CD4-positive, alpha-beta T cell (primary cell): Measurements from ENCODE around the gene RNU6-1. TPM values are rescaled to one million over a fixed set of nuclear protein-coding genes. Genes with fewer than 3 reads are reported as not detected.

Experiments
- ATAC-seq: fragments of 200-7000 bp; cut with Tn5 transposase; one replicate; pipeline ENCODE4 v1.10.0; 2022; ENCODE audit warnings: mild to moderate bottlenecking; ENCODE audit not compliant: poor library complexity
- CTCF ChIA-PET: fragments of 350-600 bp; sonication (Branson Sonifier 250); formaldehyde crosslinking; loops from one replicate; lab custom pipeline; 2021; ENCODE audit warnings: antibody characterized with exemption, inconsistent platforms; lab: Charles Lee
- POLR2A ChIA-PET: fragments of 350-600 bp; sonication (Branson Sonifier 250); formaldehyde crosslinking; loops from one replicate; lab custom pipeline; 2021; ENCODE audit warnings: antibody characterized with exemption, inconsistent platforms; lab: Charles Lee
- DNase-seq, 14 experiments: peaks; one replicate each; pipeline ENCODE4 v3.0.0-alpha.2; 2013 to 2020; ENCODE audit warnings: mixed read lengths in 2 of 14
- H3K27ac ChIP-seq, 2 donors: one replicate each; pipeline versions ENCODE4 v1.5.1 to v1.7.0; 2013; ENCODE audit warnings: low read length in 2 of 2, low read depth in 1 of 2, mild to moderate bottlenecking in 1 of 2
- H3K27me3 ChIP-seq, 2 experiments: 1 replicate in 1 of 2; 2 replicates in 1 of 2; pipeline versions ENCODE4 v1.6.1 to v1.7.0; 2013; ENCODE audit warnings: low read length in 2 of 2, control low read depth in 1 of 2, mild to moderate bottlenecking in 1 of 2, moderate library complexity in 1 of 2; ENCODE audit not compliant: insufficient read depth in 2 of 2, control insufficient read depth in 1 of 2
- H3K36me3 ChIP-seq: one replicate; pipeline ENCODE4 v1.6.1; 2013; ENCODE audit warnings: low read length, control low read depth; ENCODE audit not compliant: insufficient read depth
- H3K4me1 ChIP-seq: one replicate; pipeline ENCODE4 v1.6.1; 2013; ENCODE audit warnings: low read length, control low read depth; ENCODE audit not compliant: insufficient read depth
- H3K4me3 ChIP-seq: one replicate; pipeline ENCODE4 v1.5.1; 2013; ENCODE audit warnings: mild to moderate bottlenecking, low read length, moderate library complexity
- H3K9me3 ChIP-seq, 2 experiments: 1 replicate in 1 of 2; 2 replicates in 1 of 2; pipeline versions ENCODE4 v1.6.1 to v1.7.0; 2013; ENCODE audit warnings: low read length in 2 of 2, mild to moderate bottlenecking in 2 of 2, control low read depth in 1 of 2, moderate library complexity in 1 of 2; ENCODE audit not compliant: control insufficient read depth in 1 of 2, insufficient read depth in 1 of 2
- H3K27ac Mint-ChIP-seq: one replicate; pipeline ENCODE4 v1.8.0; 2020; ENCODE audit warnings: mixed read lengths
- H3K27me3 Mint-ChIP-seq: one replicate; pipeline ENCODE4 v1.8.0; 2021; ENCODE audit warnings: mixed read lengths
- H3K36me3 Mint-ChIP-seq: one replicate; pipeline ENCODE4 v1.8.0; 2021; ENCODE audit warnings: low read depth, mixed read lengths
- H3K4me1 Mint-ChIP-seq: one replicate; pipeline ENCODE4 v1.8.0; 2021; ENCODE audit warnings: low read depth, mixed read lengths
- H3K4me3 Mint-ChIP-seq: one replicate; pipeline ENCODE4 v1.8.0; 2020; ENCODE audit warnings: mild to moderate bottlenecking, mixed read lengths
- H3K9me3 Mint-ChIP-seq: one replicate; pipeline ENCODE4 v1.8.0; 2020; ENCODE audit warnings: mixed read lengths
- CTCF ChIP-seq: fragments of 200-600 bp; IDR thresholded peaks from one replicate; pipeline ENCODE4 v1.8.0; 2022; ENCODE audit warnings: antibody characterized with exemption, mild to moderate bottlenecking
- intact Hi-C, 2 experiments: fragments of 100-400 bp; cut with DNase I in 1 of 2; cut with micrococcal nuclease in 1 of 2; formaldehyde crosslinking; loops; one replicate each; pipeline versions ENCODE4 v1.15.1 to v1.9.0; 2023 to 2025; cut with DNase I, micrococcal nuclease
- total RNA-seq, 174 experiments: library from RNA in 2 of 174; stranded (reverse) in 2 of 174; gene quantifications; one replicate each; pipeline ENCODE4 v1.2.3 and lab custom pipeline; 2021 to 2026

RNU6-1 gene
- total RNA-seq, 2 experiments from 2014 or later, result not detected

- POLR2A ChIA-PET, result no interaction called here
- intact Hi-C loops, result no loop called here
- no peak for DNase-seq
- H3K36me3 ChIP-seq, result no peaks in the 10 kb centered on the region
- peaks cover 2 to 10% of the 10 kb centered on the region in 2 experiments for H3K27me3 ChIP-seq
- ATAC-seq, result no peak
- no peak for TF ChIP-seq CTCF
- H3K4me3 Mint-ChIP-seq, result peak overlapping the region; percentile 52
- peaks cover 17% of the 10 kb centered on the region for H3K27me3 Mint-ChIP-seq
- peaks cover 10% of the 10 kb centered on the region for H3K4me1 ChIP-seq
- H3K27ac Mint-ChIP-seq, result no peak overlapping the region
- peak overlapping the region; percentile 58 for H3K4me3 ChIP-seq
- no peak overlapping the region for H3K27ac ChIP-seq
- peaks cover 14% of the 10 kb centered on the region for H3K4me1 Mint-ChIP-seq
- no peaks in the 10 kb centered on the region for H3K9me3 ChIP-seq
- CTCF ChIA-PET, result no interaction called here
- no peaks in the 10 kb centered on the region for H3K36me3 Mint-ChIP-seq
- no peaks in the 10 kb centered on the region for H3K9me3 Mint-ChIP-seq
These were observed 45.3 kb upstream of the RNU6-1 start for GRCh38 chr15:67885175-67885523.

GRCh38 chr15:67884514-67885174, 44.8 kb upstream of the RNU6-1 start:
- intact Hi-C loops, result no loop called here
- CTCF ChIA-PET, result interaction anchor here (1.0 kb wide), 1 partner anchor 10 kb away, joined by 4 read pairs; no protein-coding TSS in a partner anchor
- DNase-seq, result peak; percentile 16 to 61 (median 30)
- H3K9me3 Mint-ChIP-seq, result no peaks in the 10 kb centered on the region
- no peaks in the 10 kb centered on the region for H3K36me3 Mint-ChIP-seq
- peaks cover 12% of the 10 kb centered on the region for H3K27me3 Mint-ChIP-seq
- Histone ChIP-seq H3K4me3 (peak overlapping the region; percentile 58), H3K4me1 (peaks cover 10% of the 10 kb centered on the region), H3K36me3 (no peaks in the 10 kb centered on the region), H3K9me3 (no peaks in the 10 kb centered on the region), H3K27ac (no peak overlapping the region), H3K27me3 (peaks cover 2 to 10% of the 10 kb centered on the region in 2 experiments)
- peak; percentile 79 for ATAC-seq
- no peak for TF ChIP-seq CTCF
- no peak overlapping the region for H3K27ac Mint-ChIP-seq
- POLR2A ChIA-PET, result no interaction called here
- peaks cover 14% of the 10 kb centered on the region for H3K4me1 Mint-ChIP-seq
- peak overlapping the region; percentile 52 for H3K4me3 Mint-ChIP-seq

GRCh38 chr15:67884009-67884408, 44.2 kb upstream of the RNU6-1 start:
- peak overlapping the region; percentile 52 for H3K4me3 Mint-ChIP-seq
- ChIA-PET POLR2A (no interaction called here), CTCF (interaction anchor here (1.0 kb wide), 1 partner anchor 9 kb away, joined by 4 read pairs; no protein-coding TSS in a partner anchor)
- Histone ChIP-seq H3K4me1 (peaks cover 10% of the 10 kb centered on the region), H3K9me3 (no peaks in the 10 kb centered on the region), H3K27me3 (peaks cover 2 to 10% of the 10 kb centered on the region in 2 experiments), H3K4me3 (peak overlapping the region; percentile 58), H3K27ac (no peak overlapping the region), H3K36me3 (no peaks in the 10 kb centered on the region)
- no peak overlapping the region for H3K27ac Mint-ChIP-seq
- no peak for TF ChIP-seq CTCF
- intact Hi-C loops, result no loop called here
- no peaks in the 10 kb centered on the region for H3K9me3 Mint-ChIP-seq
- H3K36me3 Mint-ChIP-seq, result no peaks in the 10 kb centered on the region
- ATAC-seq, result no peak
- peaks cover 14% of the 10 kb centered on the region for H3K4me1 Mint-ChIP-seq
- no peak for DNase-seq
- peaks cover 10% of the 10 kb centered on the region for H3K27me3 Mint-ChIP-seq
